ENCODE results near the gene TPRA1. TPM values are rescaled to one million over a fixed set of nuclear protein-coding genes. Genes with fewer than 3 reads are reported as not detected.

Gene TPRA1
- total and polyA plus RNA-seq, 9 of the 15 experiments (the other 6 are each of a cell fraction or from before 2014, with no cell fraction given): 0.66 to 21.5 (median 11.1) TPM

DNA sequence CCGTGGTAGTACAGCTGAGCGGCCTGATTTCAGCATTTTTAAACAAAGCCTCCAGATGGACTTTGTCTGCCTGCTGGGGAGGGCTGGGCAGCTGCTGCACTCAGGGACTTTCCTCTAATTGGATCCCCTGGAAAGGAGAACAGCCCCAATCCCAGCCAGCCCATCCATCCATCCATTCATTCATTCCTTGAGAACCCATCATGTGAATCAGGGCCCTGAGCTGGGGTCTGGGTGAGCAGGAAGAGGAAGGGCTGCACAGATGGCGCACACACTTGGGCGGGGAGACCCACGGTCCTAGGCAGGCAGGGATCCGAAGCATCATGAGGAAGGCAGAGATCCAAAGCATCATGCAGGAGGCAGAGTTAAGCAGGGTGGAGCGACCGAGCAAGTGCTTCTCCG lies 45.7 kb downstream of the TPRA1 start:
- CTCF ChIA-PET (ENCODE audit: low intra/inter-chr PET ratio): no interaction called here
- no peaks in the 10 kb centered on the region for H3K9me3 ChIP-seq (replicated peaks; ENCODE audit: control insufficient read depth, insufficient read depth, low read depth, low read length)
- 15% methylated on average over 6 of the region's 9 CpGs for WGBS (ENCODE audit: insufficient coverage, low coverage, missing lambda C conversion rate)
- in situ Hi-C loops (cut with MboI) (no loop called here), intact Hi-C loops (cut with micrococcal nuclease) (no loop called here)
- no peaks in the 10 kb centered on the region for H3K79me2 ChIP-seq (ENCODE audit: control insufficient read depth, insufficient read depth, low read length)
- no peak overlapping the region for H3K27ac ChIP-seq (ENCODE audit: extremely low read depth, low read depth, low read length)
- BruUV-seq (replicated peaks): no TSS peak
- H4K20me1 ChIP-seq (replicated peaks; ENCODE audit: control insufficient read depth, insufficient read depth, low read length): no peaks in the 10 kb centered on the region
- H3K9me1 ChIP-seq (ENCODE audit: control insufficient read depth, insufficient read depth, low read length): no peaks in the 10 kb centered on the region
- ATAC-seq (no peak), FAIRE-seq (no peak), DNase-seq (ENCODE audit: extremely low read depth in 1 of 4, low spot score in 3 of 4) (no peak)
- H3K27me3 ChIP-seq (ENCODE audit: control insufficient read depth in 2 of 2, insufficient read depth in 2 of 2, low read length in 2 of 2): peaks cover 2 to 53% of the 10 kb centered on the region in 2 experiments; a peak in 3 of 5 replicates
- H2AFZ ChIP-seq (ENCODE audit: low read depth, low read length): no peak overlapping the region
- TF ChIP-seq SRSF7 (optimal IDR thresholded peaks at IDR 0.05; ENCODE audit: low read depth, low read length) (no peak), ZNF780A (CRISPR knock-in tag; IDR thresholded peaks at IDR 0.05) (no peak), ETV6 (IDR thresholded peaks at IDR 0.05; ENCODE audit: borderline replicate concordance in 1 of 2, low read depth in 2 of 2, low read length in 1 of 2) (no peak), ETV6 (CRISPR knock-in tag; IDR thresholded peaks at IDR 0.05; ENCODE audit: borderline replicate concordance) (no peak), THAP12 (CRISPR knock-in tag; IDR thresholded peaks at IDR 0.05) (no peak), SIN3B (IDR thresholded peaks at IDR 0.05; ENCODE audit: low read depth) (no peak), ARHGAP35 (IDR thresholded peaks at IDR 0.05; ENCODE audit: partially characterized antibody) (no peak), FIP1L1 (IDR thresholded peaks at IDR 0.05; ENCODE audit: low read depth, low read length, poor library complexity, severe bottlenecking) (no peak), ZBTB9 (CRISPR knock-in tag; IDR thresholded peaks at IDR 0.05) (no peak), TEAD4 (IDR thresholded peaks at IDR 0.05; ENCODE audit: low read length) (no peak), TEAD4 (CRISPR knock-in tag; IDR thresholded peaks at IDR 0.05; ENCODE audit: borderline replicate concordance) (no peak), CTBP1 (IDR thresholded peaks at IDR 0.05; ENCODE audit: borderline replicate concordance) (no peak), KLF10 (CRISPR knock-in tag; IDR thresholded peaks at IDR 0.05) (no peak), TCF3 (CRISPR knock-in tag; IDR thresholded peaks at IDR 0.05) (no peak), HNRNPUL1 (IDR thresholded peaks at IDR 0.05; ENCODE audit: low read length) (no peak), POLR3G (IDR thresholded peaks at IDR 0.05; ENCODE audit: extremely low read depth, insufficient read length, insufficient replicate concordance) (no peak), OTX1 (CRISPR knock-in tag; IDR thresholded peaks at IDR 0.05) (no peak), ZNF511 (CRISPR knock-in tag; IDR thresholded peaks at IDR 0.05) (no peak)
- POLR2A ChIA-PET: interaction anchor here (0.5 kb wide), 1 partner anchor 41 kb away, joined by 3 read pairs; no protein-coding TSS in a partner anchor
- no peak overlapping the region for H3K9ac ChIP-seq (ENCODE audit: insufficient read depth in 1 of 2, low read depth in 2 of 2, low read length in 2 of 2)
- H3K36me3 ChIP-seq (ENCODE audit: control insufficient read depth, insufficient read depth, low read length): no peaks in the 10 kb centered on the region
- H3K4me2 ChIP-seq (ENCODE audit: insufficient read depth, low read length): no peak overlapping the region
- no peak overlapping the region for H3K4me3 ChIP-seq
- H3K4me1 ChIP-seq (replicated peaks in 1 of 2; ENCODE audit: control insufficient read depth in 2 of 2, insufficient read depth in 2 of 2, low read length in 2 of 2): peaks cover 0 to 16% of the 10 kb centered on the region in 2 experiments; a peak in 2 of 5 replicates
